NCI-H345 (cell line): ENCODE measurements around the gene ZNF682.
A peak's percentile ranks its signal among the peaks of the same experiment; 100 is the strongest.
"Not testable (repeated sequence)": the region's sequence is repeated elsewhere in the genome, so short reads cannot be mapped to it uniquely, and the experiment has no call there.

Source experiments
- DNase-seq: peaks from one replicate; lab custom pipeline; 2025; lab: John Stamatoyannopoulos, UW

Gene ZNF682

DNA sequence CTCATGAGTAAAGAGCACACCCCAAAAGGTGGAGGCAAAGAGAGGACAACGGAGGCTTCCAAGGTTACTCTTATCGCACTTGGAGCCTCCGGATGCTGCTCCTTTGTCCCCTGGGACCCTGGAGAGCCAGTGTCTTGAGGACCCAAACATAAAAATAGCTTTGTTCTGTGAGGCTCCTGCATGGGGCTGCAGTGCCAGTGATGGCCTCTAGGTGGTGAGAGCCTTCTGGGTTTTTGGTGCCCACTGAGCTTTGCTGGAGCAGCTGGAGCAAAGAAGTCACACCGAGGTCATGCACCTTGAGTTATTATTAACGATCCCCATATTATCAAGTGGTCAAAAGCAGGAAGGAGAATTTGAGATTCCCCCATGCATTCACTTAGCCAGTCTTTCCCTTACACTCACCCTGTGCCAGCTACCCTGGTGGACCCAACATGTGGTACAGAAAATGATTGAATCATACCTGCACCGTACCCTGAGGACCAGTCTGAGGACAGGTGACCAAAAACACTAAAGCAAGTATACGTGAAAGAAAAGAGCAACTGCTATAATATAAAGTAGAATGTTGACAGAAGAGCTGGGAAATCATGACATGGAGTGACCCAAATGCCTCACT, 41.5 kb downstream of the ZNF682 start:
- no peak for DNase-seq

GRCh38 chr19:19966862-19967261, 72.4 kb downstream of the ZNF682 start:
- DNase-seq: no peak

GRCh38 chr19:19966126-19966525, 73.2 kb downstream of the ZNF682 start:
- not testable (repeated sequence) for DNase-seq

DNA sequence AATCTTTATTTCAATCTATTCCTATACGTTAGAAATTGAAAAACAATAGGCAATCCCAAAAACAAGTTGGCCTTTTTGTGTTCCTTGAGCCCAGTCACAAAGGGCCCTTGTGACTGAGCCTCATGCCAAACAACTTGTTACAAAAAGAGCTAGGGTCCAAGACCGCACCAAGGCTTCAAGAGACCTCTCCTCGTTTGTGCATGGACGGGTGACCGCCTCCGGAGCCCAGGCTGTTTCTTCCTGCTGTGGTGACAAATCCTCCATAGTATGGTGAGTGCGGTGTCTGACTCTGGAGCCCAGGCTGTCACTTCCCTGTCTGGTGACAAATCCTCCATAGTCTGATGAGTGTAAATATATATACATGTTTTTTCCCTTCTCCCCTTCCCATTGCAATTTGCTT, 74.9 kb downstream of the ZNF682 start:
- DNase-seq: no peak

GRCh38 chr19:19959151-19959799, 80.0 kb downstream of the ZNF682 start:
- DNase-seq: peak; percentile 26

DNA sequence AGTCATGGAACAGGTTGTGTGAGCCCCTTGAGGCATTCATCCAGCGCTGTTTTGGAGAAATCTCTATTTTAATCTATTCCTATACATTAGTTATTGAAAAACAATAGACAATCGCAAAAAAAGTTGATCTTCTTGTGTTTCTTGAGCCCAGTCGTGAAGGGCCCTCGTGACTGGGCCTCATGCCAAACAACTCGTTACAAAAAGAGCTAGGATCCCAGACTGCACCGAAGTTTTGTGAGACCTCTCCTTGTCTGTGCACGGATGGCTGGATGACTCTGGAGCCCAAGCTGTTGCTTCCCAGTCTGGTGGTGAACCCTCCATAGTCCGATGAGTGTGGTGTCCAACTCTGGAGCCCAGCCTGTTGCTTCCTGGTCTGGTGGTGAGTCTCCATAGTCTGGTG, 81.5 kb downstream of the ZNF682 start:
- DNase-seq: not testable (repeated sequence)

DNA sequence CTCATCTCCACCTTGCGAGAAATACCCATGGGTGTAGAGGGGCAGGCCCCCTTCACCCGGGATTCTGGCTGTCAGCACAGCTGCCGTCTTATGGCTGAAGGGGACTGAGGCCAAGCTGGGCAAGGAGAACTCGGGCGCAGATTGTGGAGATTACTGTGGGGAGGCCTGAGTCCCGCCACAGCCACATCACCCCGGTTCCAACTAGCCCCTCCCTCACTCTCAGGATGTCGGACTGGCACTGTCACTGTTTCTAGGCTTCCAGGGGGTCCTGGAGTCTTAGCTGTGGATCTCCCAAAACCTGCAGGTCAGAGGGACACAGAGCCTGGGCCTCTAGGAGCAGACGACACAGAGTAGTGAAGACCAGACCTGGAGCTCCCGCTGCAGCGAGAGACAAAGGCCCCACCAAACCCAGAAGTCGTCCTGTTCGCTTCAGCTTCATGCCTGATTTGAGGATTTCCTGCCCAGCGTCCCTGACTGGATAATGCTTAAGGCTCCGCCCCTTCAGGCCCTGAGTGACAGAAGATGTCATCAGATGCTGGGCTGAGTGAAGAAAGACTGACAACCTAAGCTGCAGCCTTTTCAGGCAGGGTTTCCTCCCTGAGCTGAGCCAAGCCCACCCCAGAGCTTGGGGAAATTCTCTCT, 82.8 kb downstream of the ZNF682 start:
- no peak for DNase-seq

DNA sequence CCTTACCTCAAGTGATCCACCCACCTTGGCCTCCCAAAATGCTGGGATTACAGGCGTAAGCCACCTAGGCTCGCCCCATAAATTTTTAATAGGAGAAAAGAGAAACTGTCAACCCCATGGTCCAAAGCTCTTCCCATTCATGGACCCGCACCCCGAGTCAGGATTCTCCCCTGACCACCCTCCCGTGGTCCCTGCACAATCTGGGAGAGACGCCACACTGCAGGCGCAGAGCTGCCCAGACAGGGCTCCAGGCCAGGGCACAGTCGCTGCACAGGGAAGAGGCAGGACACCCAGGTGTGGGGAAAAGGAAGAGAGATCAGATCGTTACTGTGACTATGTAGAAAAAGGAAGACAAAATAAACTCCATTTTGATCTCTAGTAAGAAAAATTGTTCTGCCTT, 84.1 kb downstream of the ZNF682 start:
- no peak for DNase-seq
